ENCODE data around the gene OCRL.

The OCRL gene

GRCh38 chrX:129540068-129540653, at the start of gene OCRL:
OCRL (plus strand) TSS chrX:129540259; CDS start chrX:129540440, 181 bp downstream.
- DNase-seq (ENCODE audit: low spot score), result peak; percentile 27
- no peak for FAIRE-seq

GRCh38 chrX:129490330-129490729, 49.7 kb upstream of the OCRL start:
- FAIRE-seq, result no peak

GRCh38 chrX:129493643-129494042, 46.4 kb upstream of the OCRL start:
- DNase-seq (ENCODE audit: low spot score) (no peak), FAIRE-seq (no peak)

More at GRCh38 chrX:129490330-129490729, 49.7 kb upstream of the OCRL start:
- no peak for DNase-seq (ENCODE audit: low spot score)

GRCh38 chrX:129494887-129495286, 45.2 kb upstream of the OCRL start:
- DNase-seq (ENCODE audit: low spot score) (no peak), FAIRE-seq (no peak)

GRCh38 chrX:129495900-129496299, 44.2 kb upstream of the OCRL start:
- DNase-seq (ENCODE audit: low spot score), result no peak
- no peak for FAIRE-seq

- DNase-seq (ENCODE audit: low spot score) (no peak), FAIRE-seq (no peak)
These were observed 43.4 kb upstream of the OCRL start for GRCh38 chrX:129496625-129497024.

GRCh38 chrX:129497146-129497843, 42.8 kb upstream of the OCRL start:
- no peak for FAIRE-seq

GRCh38 chrX:129510331-129510730, 29.7 kb upstream of the OCRL start:
- DNase-seq (ENCODE audit: low spot score) (no peak), FAIRE-seq (no peak)

More at GRCh38 chrX:129497146-129497843, 42.8 kb upstream of the OCRL start:
- DNase-seq (ENCODE audit: low spot score), result no peak

GRCh38 chrX:129511689-129512088, 28.4 kb upstream of the OCRL start:
- FAIRE-seq (no peak), DNase-seq (ENCODE audit: low spot score) (no peak)

- FAIRE-seq (no peak), DNase-seq (ENCODE audit: low spot score) (no peak)
These were observed 27.6 kb upstream of the OCRL start for GRCh38 chrX:129512409-129512808.

- no peak for FAIRE-seq
These were observed 23.7 kb upstream of the OCRL start for GRCh38 chrX:129516402-129516801.

GRCh38 chrX:129520151-129520550, 19.9 kb upstream of the OCRL start:
- DNase-seq (ENCODE audit: low spot score) (no peak), FAIRE-seq (no peak)

More at GRCh38 chrX:129516402-129516801, 23.7 kb upstream of the OCRL start:
- DNase-seq (ENCODE audit: low spot score), result no peak

GRCh38 chrX:129522184-129523078, 17.6 kb upstream of the OCRL start:
- peak; percentile 48 for FAIRE-seq
- DNase-seq (ENCODE audit: low spot score), result peak; percentile 6

- no peak for FAIRE-seq
- no peak for DNase-seq (ENCODE audit: low spot score)
These were observed 16.8 kb upstream of the OCRL start, which contains the start of gene SMARCA1 for GRCh38 chrX:129523079-129523911. SMARCA1 (minus strand) TSS chrX:129523490; CDS start chrX:129523370, 120 bp downstream.

- FAIRE-seq, result no peak
- no peak for DNase-seq (ENCODE audit: low spot score)
These were observed 15.7 kb upstream of the OCRL start for GRCh38 chrX:129524250-129524850.

GRCh38 chrX:129525162-129525561, 14.9 kb upstream of the OCRL start:
- FAIRE-seq (no peak), DNase-seq (ENCODE audit: low spot score) (no peak)

- DNase-seq (ENCODE audit: low spot score) (no peak), FAIRE-seq (peak; percentile 61)
These were observed 14.2 kb upstream of the OCRL start for GRCh38 chrX:129525896-129526295.

- FAIRE-seq, result no peak
- no peak for DNase-seq (ENCODE audit: low spot score)
These were observed 10.3 kb upstream of the OCRL start for GRCh38 chrX:129529685-129530281.

GRCh38 chrX:129530410-129530809, 9.6 kb upstream of the OCRL start:
- DNase-seq (ENCODE audit: low spot score), result no peak
- FAIRE-seq, result no peak

- DNase-seq (ENCODE audit: low spot score) (no peak), FAIRE-seq (no peak)
These were observed 8.9 kb upstream of the OCRL start for GRCh38 chrX:129531132-129531531.

All from RCC 7860 (cell line).